Endothelial cell (in vitro differentiated cells): ENCODE measurements around the gene FAM174B. TPM values are rescaled to one million over a fixed set of nuclear protein-coding genes. Genes with fewer than 3 reads are reported as not detected.

Experiments used
- DNase-seq: peaks from one replicate; pipeline ENCODE4 v3.0.0; 2021; ENCODE audit warnings: low spot score
- H3K27ac Mint-ChIP-seq: one replicate; pipeline ENCODE4 v1.8.0; 2021; ENCODE audit warnings: mixed read lengths, inconsistent platforms; ENCODE audit not compliant: unreplicated experiment
- H3K27me3 Mint-ChIP-seq: one replicate; pipeline ENCODE4 v1.8.0; 2021; ENCODE audit warnings: mild to moderate bottlenecking, moderate library complexity, mixed read lengths, inconsistent platforms; ENCODE audit not compliant: unreplicated experiment
- H3K36me3 Mint-ChIP-seq: one replicate; pipeline ENCODE4 v1.8.0; 2021; ENCODE audit warnings: mild to moderate bottlenecking, low read depth, mixed read lengths, inconsistent platforms; ENCODE audit not compliant: unreplicated experiment
- H3K4me1 Mint-ChIP-seq: one replicate; pipeline ENCODE4 v1.8.0; 2021; ENCODE audit warnings: mild to moderate bottlenecking, mixed read lengths, inconsistent platforms; ENCODE audit not compliant: unreplicated experiment
- H3K4me3 Mint-ChIP-seq: one replicate; pipeline ENCODE4 v1.8.0; 2021; ENCODE audit warnings: mild to moderate bottlenecking, mixed read lengths, inconsistent platforms; ENCODE audit not compliant: unreplicated experiment
- H3K9me3 Mint-ChIP-seq: one replicate; pipeline ENCODE4 v1.8.0; 2021; ENCODE audit warnings: mixed read lengths, inconsistent platforms; ENCODE audit not compliant: unreplicated experiment
- CTCF ChIP-seq: fragments of 200-600 bp; sonication (generic); IDR thresholded peaks from one replicate; pipeline ENCODE4 v1.5.0; 2021; ENCODE audit warnings: antibody characterized with exemption; ENCODE audit not compliant: unreplicated experiment
- total RNA-seq: library from RNA; stranded (reverse); fragmentation: NEBNext Ultra II Directional; extraction: Animal tissue kit (Norgen Biotek cat#: 25700); gene quantifications from one replicate; pipeline ENCODE4 v1.2.1, GENCODE V29; 2021; ENCODE audit not compliant: unreplicated experiment

FAM174B gene
- total RNA-seq, 1 donor from 2014 or later: 163 TPM

- peaks cover 4% of the 10 kb centered on the region for H3K27me3 Mint-ChIP-seq
- H3K9me3 Mint-ChIP-seq: no peaks in the 10 kb centered on the region
- TF ChIP-seq CTCF: no peak
- peaks cover 7% of the 10 kb centered on the region for H3K4me1 Mint-ChIP-seq
- peak overlapping the region; percentile 24 for H3K4me3 Mint-ChIP-seq
- H3K27ac Mint-ChIP-seq: no peak overlapping the region
- no peak for DNase-seq
- peaks cover 48% of the 10 kb centered on the region for H3K36me3 Mint-ChIP-seq
Measured at GRCh38 chr15:92603743-92604470, 51.7 kb downstream of the FAM174B start.

- Mint-ChIP-seq H3K27me3 (peaks cover 3% of the 10 kb centered on the region), H3K27ac (no peak overlapping the region), H3K9me3 (no peaks in the 10 kb centered on the region), H3K4me3 (no peak overlapping the region), H3K36me3 (peaks cover 43% of the 10 kb centered on the region), H3K4me1 (peaks cover 7% of the 10 kb centered on the region)
- no peak for TF ChIP-seq CTCF
- DNase-seq: no peak
Measured at GRCh38 chr15:92603278-92603677, 52.3 kb downstream of the FAM174B start.

GRCh38 chr15:92602267-92602593 lies 53.3 kb downstream of the FAM174B start:
- peaks cover 3% of the 10 kb centered on the region for H3K27me3 Mint-ChIP-seq
- H3K36me3 Mint-ChIP-seq: peaks cover 35% of the 10 kb centered on the region
- no peaks in the 10 kb centered on the region for H3K9me3 Mint-ChIP-seq
- H3K27ac Mint-ChIP-seq: no peak overlapping the region
- peaks cover 7% of the 10 kb centered on the region for H3K4me1 Mint-ChIP-seq
- no peak for TF ChIP-seq CTCF
- DNase-seq: no peak
- no peak overlapping the region for H3K4me3 Mint-ChIP-seq

- Mint-ChIP-seq H3K9me3 (no peaks in the 10 kb centered on the region), H3K36me3 (peaks cover 35% of the 10 kb centered on the region), H3K4me1 (peaks cover 7% of the 10 kb centered on the region), H3K27me3 (peaks cover 3% of the 10 kb centered on the region), H3K27ac (no peak overlapping the region), H3K4me3 (no peak overlapping the region)
- no peak for TF ChIP-seq CTCF
- DNase-seq: no peak
Measured at GRCh38 chr15:92601592-92602266, 53.8 kb downstream of the FAM174B start.

GRCh38 chr15:92600856-92601255 lies 54.7 kb downstream of the FAM174B start:
- Mint-ChIP-seq H3K4me1 (peaks cover 9% of the 10 kb centered on the region), H3K9me3 (no peaks in the 10 kb centered on the region), H3K27me3 (peaks cover 3% of the 10 kb centered on the region), H3K27ac (no peak overlapping the region), H3K36me3 (peaks cover 29% of the 10 kb centered on the region), H3K4me3 (no peak overlapping the region)
- no peak for DNase-seq
- no peak for TF ChIP-seq CTCF
